GM21576 (cell line): ENCODE results near the gene ATP6V1D.
A peak's percentile ranks its signal among the peaks of the same experiment; 100 is the strongest.
"Not testable (repeated sequence)": the region's sequence is repeated elsewhere in the genome, so short reads cannot be mapped to it uniquely, and the experiment has no call there.

Source experiments
- ATAC-seq: cut with Tn5 transposase; IDR thresholded peaks from one replicate; pipeline ENCODE4 v1.9.1; 2021; ENCODE audit warnings: mild to moderate bottlenecking, moderate library complexity; ENCODE audit not compliant: unreplicated experiment

The ATP6V1D gene

GRCh38 chr14:67359775-67360469, at the start of gene ATP6V1D, which contains the start of gene EIF2S1:
TSS of gene ATP6V1D (minus strand) at chr14:67359804. CDS start at chr14:67359698, 106 bp downstream.
TSS of gene EIF2S1 (plus strand) at chr14:67360328. CDS start at chr14:67364768, 4,440 bp downstream.
- peak; percentile 91 for ATAC-seq

- ATAC-seq, result not testable (repeated sequence)
Measured at GRCh38 chr14:67408122-67408801, 48.7 kb upstream of the ATP6V1D start.

- ATAC-seq, result no peak
Measured at GRCh38 chr14:67405771-67406170, 46.2 kb upstream of the ATP6V1D start.

GRCh38 chr14:67400434-67400833, 40.8 kb upstream of the ATP6V1D start:
- no peak for ATAC-seq

- ATAC-seq, result no peak
Measured at GRCh38 chr14:67397536-67397935, 37.9 kb upstream of the ATP6V1D start.

- ATAC-seq, result no peak
Measured at GRCh38 chr14:67396381-67396970, 36.9 kb upstream of the ATP6V1D start.

GRCh38 chr14:67395876-67396189, 36.2 kb upstream of the ATP6V1D start:
- ATAC-seq, result no peak

- no peak for ATAC-seq
Measured at GRCh38 chr14:67395086-67395875, 35.7 kb upstream of the ATP6V1D start.

GRCh38 chr14:67393689-67394088, 34.1 kb upstream of the ATP6V1D start:
- no peak for ATAC-seq

- ATAC-seq, result no peak
Measured at GRCh38 chr14:67392800-67393199, 33.2 kb upstream of the ATP6V1D start.

GRCh38 chr14:67392123-67392522, 32.5 kb upstream of the ATP6V1D start:
- no peak for ATAC-seq

- ATAC-seq, result no peak
Measured at GRCh38 chr14:67391268-67391667, 31.7 kb upstream of the ATP6V1D start.

GRCh38 chr14:67389811-67390534, 30.4 kb upstream of the ATP6V1D start:
- no peak for ATAC-seq

- no peak for ATAC-seq
Measured at GRCh38 chr14:67389275-67389674, 29.7 kb upstream of the ATP6V1D start.

- ATAC-seq, result no peak
Measured at GRCh38 chr14:67387195-67387594, 27.6 kb upstream of the ATP6V1D start.

GRCh38 chr14:67385618-67386017, 26.0 kb upstream of the ATP6V1D start:
- ATAC-seq, result no peak

- ATAC-seq, result no peak
Measured at GRCh38 chr14:67385120-67385519, 25.5 kb upstream of the ATP6V1D start.

- no peak for ATAC-seq
Measured at GRCh38 chr14:67377916-67378315, 18.3 kb upstream of the ATP6V1D start.

GRCh38 chr14:67373347-67373746, 13.7 kb upstream of the ATP6V1D start:
- no peak for ATAC-seq

- no peak for ATAC-seq
Measured at GRCh38 chr14:67372833-67373232, 13.2 kb upstream of the ATP6V1D start.
